WTC11 (cell line): ENCODE results near the gene ADAMTS9.

Source experiments
- CREB1 ChIP-seq: sonication (generic); formaldehyde crosslinking; IDR thresholded peaks from 2 replicates; pipeline ENCODE4 v1.8.0; 2023; ENCODE audit warnings: mild to moderate bottlenecking, missing genetic modification reagents
- ETV6 ChIP-seq: sonication (generic); formaldehyde crosslinking; IDR thresholded peaks from 2 replicates; pipeline ENCODE4 v1.8.1; 2022; ENCODE audit warnings: mild to moderate bottlenecking, missing genetic modification reagents
- JUN ChIP-seq: sonication (generic); formaldehyde crosslinking; IDR thresholded peaks from 2 replicates; pipeline ENCODE4 v1.8.0; 2023; ENCODE audit warnings: mild to moderate bottlenecking, missing genetic modification reagents
- RORB ChIP-seq: fragments of 250-450 bp; sonication (Bioruptor Pico); IDR thresholded peaks from 2 replicates; pipeline ENCODE4 v1.9.0; 2021; ENCODE audit warnings: mild to moderate bottlenecking
- TEAD4 ChIP-seq: sonication (generic); formaldehyde crosslinking; IDR thresholded peaks from 2 replicates; pipeline ENCODE4 v1.8.0; 2022; ENCODE audit warnings: mild to moderate bottlenecking, missing genetic modification reagents
- TF ChIP-seq, protein P1 (sequence below): sonication (generic); formaldehyde crosslinking; IDR thresholded peaks from 2 replicates; pipeline ENCODE4 v1.8.0; 2022; ENCODE audit warnings: mild to moderate bottlenecking, missing genetic modification reagents
- TF ChIP-seq, protein P2 (sequence below): fragments of 200-600 bp; IDR thresholded peaks from 2 replicates; pipeline ENCODE4 v1.8.0; 2022; ENCODE audit warnings: antibody characterized with exemption
- TF ChIP-seq, protein P3 (sequence below): fragments of 250-450 bp; sonication (Bioruptor Pico); IDR thresholded peaks from 2 replicates; pipeline ENCODE4 v1.9.0; 2021; ENCODE audit warnings: mild to moderate bottlenecking
- TF ChIP-seq, protein P4 (sequence below): sonication (generic); formaldehyde crosslinking; IDR thresholded peaks from 2 replicates; pipeline ENCODE4 v1.8.1; 2023; ENCODE audit warnings: mild to moderate bottlenecking, missing genetic modification reagents, moderate library complexity
- TF ChIP-seq, protein P5 (sequence below): sonication (generic); formaldehyde crosslinking; conservative IDR thresholded peaks from 2 replicates; pipeline ENCODE4 v1.8.1; 2022; ENCODE audit warnings: mild to moderate bottlenecking, missing genetic modification reagents
- TF ChIP-seq, protein P6 (sequence below): sonication (generic); formaldehyde crosslinking; IDR thresholded peaks from 2 replicates; pipeline ENCODE4 v1.8.1; 2022; ENCODE audit warnings: low read depth, mild to moderate bottlenecking, moderate library complexity, missing genetic modification reagents, borderline replicate concordance
- TF ChIP-seq, protein P7 (sequence below): sonication (generic); formaldehyde crosslinking; IDR thresholded peaks from 2 replicates; pipeline ENCODE4 v1.8.1; 2023; ENCODE audit warnings: mild to moderate bottlenecking, moderate library complexity, missing genetic modification reagents

DNA sequence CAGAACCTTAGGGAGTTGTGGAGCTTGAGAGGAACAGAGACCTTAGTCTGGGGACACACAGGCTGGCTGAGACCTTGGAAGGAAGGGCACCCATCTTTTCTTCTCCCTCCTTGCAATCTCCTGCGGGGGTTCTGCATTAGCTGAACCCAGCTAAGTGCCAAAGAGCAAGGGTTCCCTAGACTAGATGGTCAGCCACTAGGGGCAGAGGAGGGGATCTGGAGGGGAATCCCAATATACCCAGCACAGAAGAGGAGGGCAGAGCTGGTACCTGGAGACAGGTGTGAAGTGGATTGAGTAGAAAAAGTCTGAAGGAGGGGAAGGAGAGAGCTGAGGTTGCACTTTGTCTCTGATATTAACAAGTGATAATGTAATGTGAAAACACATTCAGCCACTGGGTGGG is 212.8 kb downstream of the ADAMTS9 start:
- TF ChIP-seq, protein P1, sequence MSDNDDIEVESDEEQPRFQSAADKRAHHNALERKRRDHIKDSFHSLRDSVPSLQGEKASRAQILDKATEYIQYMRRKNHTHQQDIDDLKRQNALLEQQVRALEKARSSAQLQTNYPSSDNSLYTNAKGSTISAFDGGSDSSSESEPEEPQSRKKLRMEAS (CRISPR knock-in tag) = no peak
- TF ChIP-seq, protein P2, sequence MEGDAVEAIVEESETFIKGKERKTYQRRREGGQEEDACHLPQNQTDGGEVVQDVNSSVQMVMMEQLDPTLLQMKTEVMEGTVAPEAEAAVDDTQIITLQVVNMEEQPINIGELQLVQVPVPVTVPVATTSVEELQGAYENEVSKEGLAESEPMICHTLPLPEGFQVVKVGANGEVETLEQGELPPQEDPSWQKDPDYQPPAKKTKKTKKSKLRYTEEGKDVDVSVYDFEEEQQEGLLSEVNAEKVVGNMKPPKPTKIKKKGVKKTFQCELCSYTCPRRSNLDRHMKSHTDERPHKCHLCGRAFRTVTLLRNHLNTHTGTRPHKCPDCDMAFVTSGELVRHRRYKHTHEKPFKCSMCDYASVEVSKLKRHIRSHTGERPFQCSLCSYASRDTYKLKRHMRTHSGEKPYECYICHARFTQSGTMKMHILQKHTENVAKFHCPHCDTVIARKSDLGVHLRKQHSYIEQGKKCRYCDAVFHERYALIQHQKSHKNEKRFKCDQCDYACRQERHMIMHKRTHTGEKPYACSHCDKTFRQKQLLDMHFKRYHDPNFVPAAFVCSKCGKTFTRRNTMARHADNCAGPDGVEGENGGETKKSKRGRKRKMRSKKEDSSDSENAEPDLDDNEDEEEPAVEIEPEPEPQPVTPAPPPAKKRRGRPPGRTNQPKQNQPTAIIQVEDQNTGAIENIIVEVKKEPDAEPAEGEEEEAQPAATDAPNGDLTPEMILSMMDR = no peak
- TF ChIP-seq TEAD4 (CRISPR knock-in tag) = no peak
- TF ChIP-seq, protein P3, sequence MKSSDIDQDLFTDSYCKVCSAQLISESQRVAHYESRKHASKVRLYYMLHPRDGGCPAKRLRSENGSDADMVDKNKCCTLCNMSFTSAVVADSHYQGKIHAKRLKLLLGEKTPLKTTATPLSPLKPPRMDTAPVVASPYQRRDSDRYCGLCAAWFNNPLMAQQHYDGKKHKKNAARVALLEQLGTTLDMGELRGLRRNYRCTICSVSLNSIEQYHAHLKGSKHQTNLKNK (CRISPR knock-in tag) = no peak
- TF ChIP-seq ETV6 (CRISPR knock-in tag) = no peak
- TF ChIP-seq, protein P4, sequence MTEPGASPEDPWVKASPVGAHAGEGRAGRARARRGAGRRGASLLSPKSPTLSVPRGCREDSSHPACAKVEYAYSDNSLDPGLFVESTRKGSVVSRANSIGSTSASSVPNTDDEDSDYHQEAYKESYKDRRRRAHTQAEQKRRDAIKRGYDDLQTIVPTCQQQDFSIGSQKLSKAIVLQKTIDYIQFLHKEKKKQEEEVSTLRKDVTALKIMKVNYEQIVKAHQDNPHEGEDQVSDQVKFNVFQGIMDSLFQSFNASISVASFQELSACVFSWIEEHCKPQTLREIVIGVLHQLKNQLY (CRISPR knock-in tag) = no peak
- TF ChIP-seq, protein P5, sequence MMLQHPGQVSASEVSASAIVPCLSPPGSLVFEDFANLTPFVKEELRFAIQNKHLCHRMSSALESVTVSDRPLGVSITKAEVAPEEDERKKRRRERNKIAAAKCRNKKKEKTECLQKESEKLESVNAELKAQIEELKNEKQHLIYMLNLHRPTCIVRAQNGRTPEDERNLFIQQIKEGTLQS (CRISPR knock-in tag) = no peak
- TF ChIP-seq, protein P6, sequence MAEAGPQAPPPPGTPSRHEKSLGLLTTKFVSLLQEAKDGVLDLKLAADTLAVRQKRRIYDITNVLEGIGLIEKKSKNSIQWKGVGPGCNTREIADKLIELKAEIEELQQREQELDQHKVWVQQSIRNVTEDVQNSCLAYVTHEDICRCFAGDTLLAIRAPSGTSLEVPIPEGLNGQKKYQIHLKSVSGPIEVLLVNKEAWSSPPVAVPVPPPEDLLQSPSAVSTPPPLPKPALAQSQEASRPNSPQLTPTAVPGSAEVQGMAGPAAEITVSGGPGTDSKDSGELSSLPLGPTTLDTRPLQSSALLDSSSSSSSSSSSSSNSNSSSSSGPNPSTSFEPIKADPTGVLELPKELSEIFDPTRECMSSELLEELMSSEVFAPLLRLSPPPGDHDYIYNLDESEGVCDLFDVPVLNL (CRISPR knock-in tag) = no peak
- TF ChIP-seq RORB = no peak
- TF ChIP-seq CREB1 (CRISPR knock-in tag) = no peak
- no peak for TF ChIP-seq JUN (CRISPR knock-in tag)
- TF ChIP-seq, protein P7, sequence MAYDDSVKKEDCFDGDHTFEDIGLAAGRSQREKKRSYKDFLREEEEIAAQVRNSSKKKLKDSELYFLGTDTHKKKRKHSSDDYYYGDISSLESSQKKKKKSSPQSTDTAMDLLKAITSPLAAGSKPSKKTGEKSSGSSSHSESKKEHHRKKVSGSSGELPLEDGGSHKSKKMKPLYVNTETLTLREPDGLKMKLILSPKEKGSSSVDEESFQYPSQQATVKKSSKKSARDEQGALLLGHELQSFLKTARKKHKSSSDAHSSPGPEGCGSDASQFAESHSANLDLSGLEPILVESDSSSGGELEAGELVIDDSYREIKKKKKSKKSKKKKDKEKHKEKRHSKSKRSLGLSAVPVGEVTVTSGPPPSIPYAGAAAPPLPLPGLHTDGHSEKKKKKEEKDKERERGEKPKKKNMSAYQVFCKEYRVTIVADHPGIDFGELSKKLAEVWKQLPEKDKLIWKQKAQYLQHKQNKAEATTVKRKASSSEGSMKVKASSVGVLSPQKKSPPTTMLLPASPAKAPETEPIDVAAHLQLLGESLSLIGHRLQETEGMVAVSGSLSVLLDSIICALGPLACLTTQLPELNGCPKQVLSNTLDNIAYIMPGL (CRISPR knock-in tag) = no peak
